Fibroblast of mammary gland (primary cell): ENCODE results near the gene PRR30.

Experiments used
- DNase-seq: peaks from one replicate; pipeline ENCODE4 v3.0.0-alpha.2; 2010; ENCODE audit warnings: low read depth
- H3K4me3 ChIP-seq: 2 replicates; pipeline ENCODE4 v1.5.1; 2011; ENCODE audit warnings: low read depth, mild to moderate bottlenecking, low read length, moderate library complexity; ENCODE audit not compliant: control insufficient read depth
- TF ChIP-seq, protein P1 (sequence below): conservative IDR thresholded peaks from 2 replicates; pipeline ENCODE4 v1.5.1; 2011; ENCODE audit warnings: low read depth, low read length, inconsistent platforms; ENCODE audit not compliant: control insufficient read depth, insufficient read depth

PRR30 gene

DNA sequence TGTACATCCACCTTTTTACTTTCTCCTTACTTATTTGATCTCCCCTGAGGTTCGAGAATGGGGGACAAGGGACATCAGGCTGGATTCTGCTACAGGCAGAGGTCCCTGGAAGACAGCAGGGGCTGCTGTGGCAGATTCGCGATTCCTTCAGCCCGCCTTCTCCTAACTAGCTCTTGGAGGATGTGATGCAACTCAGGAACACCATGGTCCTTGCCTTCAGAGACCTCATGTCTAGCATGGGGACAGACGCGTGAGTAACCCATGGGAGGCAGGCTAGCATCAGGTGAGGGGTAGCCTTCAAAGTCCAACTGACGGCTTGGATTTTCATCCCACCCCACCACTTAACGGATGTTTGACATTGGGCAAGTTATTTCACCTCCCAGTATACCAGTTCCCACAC, 8.7 kb upstream of the PRR30 start:
- TF ChIP-seq, protein P1, sequence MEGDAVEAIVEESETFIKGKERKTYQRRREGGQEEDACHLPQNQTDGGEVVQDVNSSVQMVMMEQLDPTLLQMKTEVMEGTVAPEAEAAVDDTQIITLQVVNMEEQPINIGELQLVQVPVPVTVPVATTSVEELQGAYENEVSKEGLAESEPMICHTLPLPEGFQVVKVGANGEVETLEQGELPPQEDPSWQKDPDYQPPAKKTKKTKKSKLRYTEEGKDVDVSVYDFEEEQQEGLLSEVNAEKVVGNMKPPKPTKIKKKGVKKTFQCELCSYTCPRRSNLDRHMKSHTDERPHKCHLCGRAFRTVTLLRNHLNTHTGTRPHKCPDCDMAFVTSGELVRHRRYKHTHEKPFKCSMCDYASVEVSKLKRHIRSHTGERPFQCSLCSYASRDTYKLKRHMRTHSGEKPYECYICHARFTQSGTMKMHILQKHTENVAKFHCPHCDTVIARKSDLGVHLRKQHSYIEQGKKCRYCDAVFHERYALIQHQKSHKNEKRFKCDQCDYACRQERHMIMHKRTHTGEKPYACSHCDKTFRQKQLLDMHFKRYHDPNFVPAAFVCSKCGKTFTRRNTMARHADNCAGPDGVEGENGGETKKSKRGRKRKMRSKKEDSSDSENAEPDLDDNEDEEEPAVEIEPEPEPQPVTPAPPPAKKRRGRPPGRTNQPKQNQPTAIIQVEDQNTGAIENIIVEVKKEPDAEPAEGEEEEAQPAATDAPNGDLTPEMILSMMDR: no peak

DNA sequence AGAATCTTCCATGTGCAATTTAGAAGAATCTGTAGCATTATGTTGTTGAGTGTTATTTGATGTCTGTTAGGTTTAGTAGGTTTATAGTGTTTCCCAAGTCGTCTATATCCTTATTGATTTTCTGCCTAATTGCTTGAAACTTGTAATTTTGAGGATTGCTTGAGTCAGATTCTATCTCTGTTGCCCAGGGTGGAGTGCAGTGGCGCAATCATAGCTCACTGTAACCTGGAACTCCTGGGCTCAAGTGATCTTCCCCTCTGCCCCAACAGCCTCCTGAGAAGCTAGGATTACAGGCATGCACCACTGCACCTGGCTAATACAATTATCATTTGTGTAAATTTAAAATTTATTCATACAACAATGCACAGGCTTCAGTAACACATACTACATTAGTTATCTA, 6.5 kb upstream of the PRR30 start:
- TF ChIP-seq, protein P1: no peak

More for the DNA sequence above, 8.7 kb upstream of the PRR30 start:
- DNase-seq: no peak
- no peak overlapping the region for H3K4me3 ChIP-seq

DNA sequence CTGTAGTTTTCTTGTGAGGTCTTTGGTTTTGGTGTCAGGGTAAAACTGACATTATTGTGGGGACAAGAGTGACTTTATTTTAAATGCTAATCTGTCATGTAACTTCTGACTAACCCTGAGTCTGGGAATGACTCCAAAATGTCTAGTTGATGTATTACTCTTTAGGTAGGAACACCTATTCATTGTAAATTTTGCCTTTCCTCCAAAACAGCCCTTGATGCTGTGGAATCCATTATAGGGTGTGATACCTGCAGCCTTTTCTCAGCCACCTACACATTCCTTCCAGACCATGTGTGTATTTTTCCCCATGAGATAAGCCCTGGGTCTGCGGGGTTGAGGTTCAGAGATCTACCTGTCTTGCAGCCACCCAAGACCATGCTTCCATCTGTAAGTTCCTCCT, 4.1 kb upstream of the PRR30 start:
- TF ChIP-seq, protein P1: no peak
- H3K4me3 ChIP-seq: no peak overlapping the region
- DNase-seq: no peak

More for the DNA sequence above, 6.5 kb upstream of the PRR30 start:
- H3K4me3 ChIP-seq: no peak overlapping the region
- DNase-seq: no peak

DNA sequence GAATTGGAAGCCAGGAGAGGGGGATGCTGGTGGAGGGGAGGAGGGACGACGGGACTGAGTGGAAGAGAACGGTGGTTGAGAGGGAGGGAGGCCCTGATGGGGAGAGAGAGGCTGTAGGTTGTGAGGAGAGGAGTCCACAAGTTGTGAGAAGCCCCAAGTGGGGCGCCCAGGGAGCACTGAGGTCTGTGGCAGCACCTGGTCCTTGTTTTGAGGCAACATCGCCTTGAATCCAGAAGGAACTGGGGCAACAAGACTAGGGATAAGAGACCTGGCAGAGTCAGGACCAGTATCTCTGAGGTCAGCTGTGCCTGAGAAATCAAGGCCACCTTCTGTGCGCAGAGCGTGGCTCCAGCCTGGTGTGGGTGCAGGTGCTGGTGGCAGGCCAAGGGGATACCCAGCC, 1.1 kb downstream of the PRR30 start:
- no peak for DNase-seq
- H3K4me3 ChIP-seq: no peak overlapping the region
- TF ChIP-seq, protein P1: no peak

DNA sequence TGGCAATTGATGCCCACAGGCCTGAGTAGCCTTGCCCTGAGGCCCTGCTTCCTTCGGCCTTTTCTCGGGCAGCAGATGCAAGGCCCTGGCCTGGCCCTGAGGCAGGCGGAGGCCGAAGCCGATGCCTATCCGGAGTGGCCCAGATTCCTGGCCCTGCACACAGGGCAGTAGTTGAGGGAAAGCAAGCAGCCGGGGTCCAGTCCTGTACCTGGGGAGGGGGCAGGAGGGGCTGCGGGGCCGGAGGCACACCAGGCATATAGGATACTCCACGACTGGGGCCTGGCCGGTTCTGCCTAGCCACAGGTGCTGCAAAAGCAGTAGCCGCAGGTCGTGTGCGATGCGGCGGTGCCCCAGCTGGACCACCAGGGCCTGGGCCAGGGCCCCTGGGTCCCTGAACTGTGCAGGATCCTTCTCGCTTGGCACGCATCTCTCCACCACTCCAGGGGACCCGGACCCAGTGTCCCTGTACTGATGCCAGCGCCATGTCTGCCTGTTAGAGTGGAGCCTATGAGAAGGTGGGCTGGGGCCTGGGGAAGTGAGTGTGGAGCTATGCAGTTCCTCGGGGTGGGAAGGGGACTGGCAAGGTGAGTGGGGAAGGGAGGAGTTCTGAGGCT, 1.8 kb downstream of the PRR30 start:
- no peak overlapping the region for H3K4me3 ChIP-seq
- TF ChIP-seq, protein P1: no peak
- no peak for DNase-seq

DNA sequence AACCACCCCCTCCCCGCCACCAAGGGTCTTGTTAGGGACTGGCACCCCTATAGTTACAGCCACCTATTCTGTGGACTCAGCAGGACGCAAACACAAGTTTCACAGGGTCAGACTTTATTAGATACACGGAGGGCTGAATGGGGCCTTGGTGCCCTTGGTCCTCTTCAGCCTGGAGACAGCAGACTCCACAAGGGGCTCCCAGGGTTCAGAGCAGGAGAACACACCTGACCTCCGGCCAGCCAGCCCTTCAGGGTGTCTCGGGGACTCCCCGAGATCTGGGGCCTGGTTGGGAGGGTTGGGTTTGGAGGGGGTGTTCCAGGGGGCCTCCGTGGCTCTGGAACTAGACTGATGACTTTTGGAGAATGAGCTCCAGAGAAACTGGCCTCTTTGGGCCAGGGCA, 2.5 kb downstream of the PRR30 start:
- TF ChIP-seq, protein P1: no peak
- no peak for DNase-seq
- no peak overlapping the region for H3K4me3 ChIP-seq

DNA sequence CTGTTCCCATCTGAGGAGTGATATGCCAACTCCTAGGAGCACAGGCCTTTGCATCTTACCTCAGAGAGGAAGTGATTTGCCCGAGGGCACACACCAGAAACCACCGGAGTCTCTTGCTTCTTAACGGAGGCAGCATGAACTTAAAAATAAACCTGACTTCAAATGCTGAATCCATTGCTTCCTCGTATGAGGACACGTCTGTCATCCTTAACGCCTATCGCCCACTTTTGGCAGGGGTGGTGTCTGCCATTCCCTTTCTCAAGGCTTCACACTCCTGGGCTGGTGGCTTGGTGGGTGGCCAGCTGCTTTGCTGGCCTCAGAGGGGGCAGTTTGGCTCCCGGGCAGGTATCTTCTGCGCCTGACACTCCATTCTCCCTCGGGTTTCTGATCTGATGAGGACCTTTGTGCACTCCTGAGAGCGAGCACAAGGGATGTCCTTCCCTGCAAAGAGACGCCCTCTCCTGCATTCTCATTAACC, 3.7 kb downstream of the PRR30 start:
- no peak for DNase-seq
- H3K4me3 ChIP-seq: no peak overlapping the region
- TF ChIP-seq, protein P1: no peak
